HCT116 (cell line): ENCODE data around the gene HRH2. TPM values are rescaled to one million over a fixed set of nuclear protein-coding genes. Genes with fewer than 3 reads are reported as not detected.

Experiments used
- ATAC-seq: fragments of 200-7000 bp; cut with Tn5 transposase; 2 replicates; pipeline ENCODE4 v1.9.1; 2020; ENCODE audit warnings: mild to moderate bottlenecking, moderate library complexity
- BruUV-seq: library from RNA; stranded (reverse); fragments of 400-500 nt; replicated peaks from 2 replicates; lab custom pipeline; 2021; lab: Mats Ljungman, UMichigan
- CTCF ChIA-PET: fragments of 300-600 bp; sonication (Branson Sonifier 250); formaldehyde crosslinking; loops from one replicate; lab custom pipeline; 2021; ENCODE audit warnings: antibody characterized with exemption; lab: Charles Lee
- POLR2A ChIA-PET: fragments of 300-600, 350-600 bp; sonication (Branson Sonifier 250); formaldehyde crosslinking; loops from one replicate; lab custom pipeline; 2021; ENCODE audit warnings: antibody characterized with exemption; lab: Charles Lee
- RAD21 ChIA-PET, 2 experiments: fragments of 300-600 bp; sonication (Branson Sonifier 250); formaldehyde crosslinking; loops; one replicate each; lab custom pipeline; 2023; ENCODE audit warnings: low total read pairs in 2 of 2; ENCODE audit not compliant: uncharacterized antibody in 2 of 2, unreplicated experiment in 2 of 2, low non-redundant PET in 1 of 2; lab: Charles Lee
- DNase-seq: peaks from one replicate; pipeline ENCODE4 v3.0.0-alpha.2; 2010; ENCODE audit warnings: low read depth, low spot score
- H2AFZ ChIP-seq: fragments of 200-600 bp; shearing (Covaris generic), sonication (generic); 2 replicates; pipeline ENCODE4 v1.6.1; 2017; ENCODE audit warnings: low read depth, mixed run types, mixed read lengths, antibody characterized with exemption, low read length; ENCODE audit not compliant: poor library complexity, severe bottlenecking
- H3K27ac ChIP-seq: 2 replicates; pipeline ENCODE4 v1.5.1; 2012; ENCODE audit warnings: low read depth, low read length
- H3K27me3 ChIP-seq: fragments of 200-600 bp; sonication (generic); 2 replicates; pipeline ENCODE4 v1.6.1; 2016; ENCODE audit warnings: mixed run types, low read length, mixed read lengths; ENCODE audit not compliant: insufficient read depth
- H3K36me3 ChIP-seq, 2 experiments: fragments of 200-500 bp in 1 of 2; fragments of 200-600 bp in 1 of 2; sonication (Bioruptor generic) in 1 of 2; sonication (generic) in 1 of 2; 2 replicates each; pipeline versions ENCODE4 v1.5.1 to v1.6.1; 2014 to 2016; ENCODE audit warnings: low read length in 2 of 2, inconsistent platforms in 1 of 2, mixed read lengths in 1 of 2, mixed run types in 1 of 2; ENCODE audit not compliant: insufficient read depth in 2 of 2, control insufficient read depth in 1 of 2
- H3K4me1 ChIP-seq, 2 experiments: fragments of 200-600 bp in 1 of 2; sonication (generic) in 1 of 2; 2 replicates each; pipeline versions ENCODE4 v1.5.1 to v1.6.1; 2012 to 2017; ENCODE audit warnings: low read length in 2 of 2, inconsistent platforms in 1 of 2, mild to moderate bottlenecking in 1 of 2, mixed read lengths in 1 of 2, mixed run types in 1 of 2, moderate library complexity in 1 of 2; ENCODE audit not compliant: insufficient read depth in 2 of 2, control insufficient read depth in 1 of 2
- H3K4me2 ChIP-seq: fragments of 200-600 bp; sonication (generic); 2 replicates; pipeline ENCODE4 v1.6.1; 2017; ENCODE audit warnings: mixed run types, low read length, mixed read lengths
- H3K4me3 ChIP-seq, 2 experiments: fragments of 200-600 bp in 1 of 2; sonication (generic) in 1 of 2; replicated peaks in 1 of 2; 2 replicates each; pipeline ENCODE4 v1.5.1; 2011 to 2016; ENCODE audit warnings: low read length in 2 of 2, control low read depth in 1 of 2, low read depth in 1 of 2, mild to moderate bottlenecking in 1 of 2, mixed read lengths in 1 of 2, mixed run types in 1 of 2
- H3K79me2 ChIP-seq: fragments of 200-600 bp; sonication (generic); 2 replicates; pipeline ENCODE4 v1.6.1; 2017; ENCODE audit warnings: mild to moderate bottlenecking, mixed run types, low read length, moderate library complexity, mixed read lengths; ENCODE audit not compliant: insufficient read depth
- H3K9ac ChIP-seq: fragments of 200-600 bp; sonication (generic); 2 replicates; pipeline ENCODE4 v1.6.1; 2016; ENCODE audit warnings: low read length, mixed read lengths
- H3K9me2 ChIP-seq: fragments of 200-600 bp; sonication (generic), shearing (Covaris generic); 2 replicates; pipeline ENCODE4 v1.6.1; 2017; ENCODE audit warnings: mixed run types, mild to moderate bottlenecking, moderate library complexity; ENCODE audit not compliant: insufficient read depth
- H3K9me3 ChIP-seq, 2 experiments: fragments of 200-500 bp in 1 of 2; fragments of 200-600 bp in 1 of 2; sonication (Bioruptor generic) in 1 of 2; sonication (generic) in 1 of 2; 2 replicates each; pipeline ENCODE4 v1.6.1; 2014 to 2017; ENCODE audit warnings: low read length in 2 of 2, mixed read lengths in 2 of 2, inconsistent platforms in 1 of 2, low read depth in 1 of 2, mild to moderate bottlenecking in 1 of 2, mixed run types in 1 of 2, moderate library complexity in 1 of 2; ENCODE audit not compliant: control insufficient read depth in 1 of 2, insufficient read depth in 1 of 2
- H4K20me1 ChIP-seq: fragments of 200-600 bp; sonication (generic), shearing (Covaris generic); 2 replicates; pipeline ENCODE4 v1.6.1; 2017; ENCODE audit warnings: mixed run types, mild to moderate bottlenecking, moderate library complexity; ENCODE audit not compliant: insufficient read depth
- CBX3 ChIP-seq: IDR thresholded peaks from 2 replicates; pipeline ENCODE4 v1.6.1; 2012; ENCODE audit warnings: low read depth
- FOSL1 ChIP-seq: IDR thresholded peaks from 2 replicates; pipeline ENCODE4 v1.6.1; 2012; ENCODE audit warnings: low read depth
- RAD21 ChIP-seq: IDR thresholded peaks from 2 replicates; pipeline ENCODE4 v1.6.1; 2012; ENCODE audit warnings: low read depth, mild to moderate bottlenecking
- YY1 ChIP-seq: IDR thresholded peaks from 2 replicates; pipeline ENCODE4 v1.6.1; 2011; ENCODE audit warnings: low read length, low read depth, moderate library complexity, mild to moderate bottlenecking; ENCODE audit not compliant: insufficient replicate concordance; ENCODE audit errors: extremely low read depth
- ZBTB33 ChIP-seq: IDR thresholded peaks from 2 replicates; pipeline ENCODE4 v1.6.1; 2011; ENCODE audit warnings: mild to moderate bottlenecking, low read length, moderate library complexity; ENCODE audit not compliant: insufficient replicate concordance; ENCODE audit errors: extremely low read depth
- intact Hi-C: fragments of 100-400 bp; cut with micrococcal nuclease; formaldehyde crosslinking; loops from 2 replicates; pipeline ENCODE4 v1.10.0; 2022
- total RNA-seq: library from RNA; stranded (reverse); gene quantifications from one replicate; pipeline ENCODE4 v1.2.1, GENCODE V29; 2021; ENCODE audit not compliant: unreplicated experiment
- TF ChIP-seq, protein P1 (sequence below), 3 experiments: fragments of 200-600 bp in 1 of 3; sonication (generic) in 1 of 3; IDR thresholded peaks in 2 of 3; conservative IDR thresholded peaks in 1 of 3; 2 replicates each; pipeline ENCODE4 v1.5.1; 2012 to 2017; ENCODE audit warnings: low read depth in 2 of 3, low read length in 2 of 3, antibody characterized with exemption in 1 of 3, borderline replicate concordance in 1 of 3, control low read depth in 1 of 3, mild to moderate bottlenecking in 1 of 3, mixed read lengths in 1 of 3, mixed run types in 1 of 3, moderate library complexity in 1 of 3; ENCODE audit not compliant: insufficient read depth in 1 of 3

HRH2 gene
- total RNA-seq, 1 experiment from 2014 or later: 0.12 TPM

DNA sequence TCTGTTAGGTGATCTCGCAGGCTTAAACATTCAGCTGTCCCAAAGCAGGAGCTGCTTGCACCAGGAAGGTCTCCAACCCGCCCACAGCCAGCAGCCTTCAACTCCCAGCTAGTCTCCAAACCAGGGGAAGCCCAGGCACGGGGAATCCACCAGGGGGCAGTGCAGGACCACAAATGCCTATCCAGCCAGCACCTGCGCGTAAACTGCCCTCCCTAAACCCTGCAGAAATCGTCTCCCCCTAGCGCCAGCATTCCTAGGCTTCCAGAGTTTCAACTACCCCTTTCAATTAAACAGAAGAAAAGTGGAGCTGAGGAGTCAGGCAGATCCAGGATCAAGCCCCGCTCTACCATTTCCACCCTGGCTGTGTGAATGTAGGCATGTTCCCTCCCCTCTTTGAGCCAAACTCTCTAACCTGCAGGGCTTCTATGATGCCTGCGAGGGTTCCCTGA is 72.0 kb downstream of the HRH2 start:
- H3K79me2 ChIP-seq: no peaks in the 10 kb centered on the region
- ATAC-seq: peak; percentile 97
- H3K27me3 ChIP-seq: no peaks in the 10 kb centered on the region
- POLR2A ChIA-PET: interaction anchor here (1.5 kb wide), 1 partner anchor 17 kb away, joined by 4 read pairs; no protein-coding TSS in a partner anchor
- no peaks in the 10 kb centered on the region for H3K9me2 ChIP-seq
- CTCF ChIA-PET: interaction anchor here (0.6 to 1.9 kb wide), 30 partner anchors 9 to 931 kb away, joined by 3 to 27 read pairs (median 4); partner anchors contain the start of genes CLTB, RNF44 and TSPAN17
- TF ChIP-seq FOSL1 (no peak), ZBTB33 (no peak), YY1 (peak; percentile 39), RAD21 (peak; percentile 100), CBX3 (peak; percentile 40; the same call in 1 of the 2 replicates)
- TF ChIP-seq, protein P1, sequence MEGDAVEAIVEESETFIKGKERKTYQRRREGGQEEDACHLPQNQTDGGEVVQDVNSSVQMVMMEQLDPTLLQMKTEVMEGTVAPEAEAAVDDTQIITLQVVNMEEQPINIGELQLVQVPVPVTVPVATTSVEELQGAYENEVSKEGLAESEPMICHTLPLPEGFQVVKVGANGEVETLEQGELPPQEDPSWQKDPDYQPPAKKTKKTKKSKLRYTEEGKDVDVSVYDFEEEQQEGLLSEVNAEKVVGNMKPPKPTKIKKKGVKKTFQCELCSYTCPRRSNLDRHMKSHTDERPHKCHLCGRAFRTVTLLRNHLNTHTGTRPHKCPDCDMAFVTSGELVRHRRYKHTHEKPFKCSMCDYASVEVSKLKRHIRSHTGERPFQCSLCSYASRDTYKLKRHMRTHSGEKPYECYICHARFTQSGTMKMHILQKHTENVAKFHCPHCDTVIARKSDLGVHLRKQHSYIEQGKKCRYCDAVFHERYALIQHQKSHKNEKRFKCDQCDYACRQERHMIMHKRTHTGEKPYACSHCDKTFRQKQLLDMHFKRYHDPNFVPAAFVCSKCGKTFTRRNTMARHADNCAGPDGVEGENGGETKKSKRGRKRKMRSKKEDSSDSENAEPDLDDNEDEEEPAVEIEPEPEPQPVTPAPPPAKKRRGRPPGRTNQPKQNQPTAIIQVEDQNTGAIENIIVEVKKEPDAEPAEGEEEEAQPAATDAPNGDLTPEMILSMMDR (IDR thresholded peaks at IDR 0.05 in 2 of 3, conservative IDR thresholded peaks at IDR 0.05 in 1 of 3; ENCODE audit: borderline replicate concordance in 1 of 3, insufficient read depth in 1 of 3, low read depth in 2 of 3, low read length in 2 of 3): peak; percentile 94 to 99 (median 99)
- TF ChIP-seq, all 23 proteins: peak for 4
- RAD21 ChIA-PET: interaction anchor here (0.7 to 2.2 kb wide), 10 partner anchors 11 to 828 kb away, joined by 3 to 14 read pairs (median 3); no protein-coding TSS in a partner anchor
- Histone ChIP-seq H2AFZ (no peak overlapping the region), H3K36me3 (no peaks in the 10 kb centered on the region), H3K27ac (no peak overlapping the region), H3K4me1 (peaks cover 0 to 4% of the 10 kb centered on the region in 2 experiments; a peak in 3 of 4 replicates), H3K9me3 (no peaks in the 10 kb centered on the region), H3K4me2 (peak overlapping the region; percentile 43), H3K4me3 (no peak overlapping the region), H3K9ac (no peak overlapping the region), H4K20me1 (no peaks in the 10 kb centered on the region)
- intact Hi-C loops: loop anchor here (1.0 to 10.0 kb wide), 3 partner anchors 138 to 225 kb away; no protein-coding TSS in a partner anchor
- no TSS peak for BruUV-seq
- peak; percentile 90 for DNase-seq
